Memory B cell (primary cell): Measurements from ENCODE around the gene TPX2.

Experiments
- ATAC-seq: fragments of 150-1000 bp; cut with Tn5 transposase; 2 replicates; pipeline ENCODE4 v1.10.0; 2021; ENCODE audit warnings: low read depth, mild to moderate bottlenecking, moderate library complexity
- DNase-seq, 2 donors: peaks; one replicate each; pipeline ENCODE4 v3.0.0; 2022; ENCODE audit warnings: low spot score in 2 of 2
- H3K27ac Mint-ChIP-seq: one replicate; pipeline ENCODE4 v1.8.0; 2022; ENCODE audit warnings: mild to moderate bottlenecking, moderate library complexity, mixed read lengths
- H3K27me3 Mint-ChIP-seq: one replicate; pipeline ENCODE4 v1.8.0; 2022; ENCODE audit warnings: mixed read lengths
- H3K36me3 Mint-ChIP-seq: one replicate; pipeline ENCODE4 v1.8.0; 2022; ENCODE audit warnings: mild to moderate bottlenecking, mixed read lengths
- H3K4me1 Mint-ChIP-seq: one replicate; pipeline ENCODE4 v1.8.0; 2022; ENCODE audit warnings: mixed read lengths
- H3K4me3 Mint-ChIP-seq: one replicate; pipeline ENCODE4 v1.8.0; 2022; ENCODE audit warnings: mild to moderate bottlenecking, moderate library complexity, mixed read lengths
- H3K9me3 Mint-ChIP-seq: one replicate; pipeline ENCODE4 v1.8.0; 2022; ENCODE audit warnings: mixed read lengths

The TPX2 gene

DNA sequence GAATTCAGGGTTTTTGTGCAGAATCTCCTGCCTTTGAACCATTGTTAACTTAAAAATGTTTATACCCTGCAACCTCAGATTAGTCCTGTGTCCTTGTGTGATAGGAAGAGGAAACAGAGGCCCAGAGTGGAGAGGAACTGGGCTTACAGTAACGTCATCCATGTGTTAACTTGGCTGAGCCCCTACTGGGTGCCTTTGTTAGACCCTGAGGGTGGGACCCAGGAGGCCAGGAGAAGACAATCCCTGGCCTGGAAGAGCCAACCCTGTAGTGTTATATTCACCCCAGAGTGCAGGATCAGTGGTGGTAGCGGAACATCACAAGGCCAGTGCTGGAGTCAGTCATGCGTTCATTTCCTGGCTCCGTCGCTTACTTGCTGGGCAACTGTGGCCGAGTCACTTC lies 90.6 kb downstream of the TPX2 start:
- DNase-seq: no peak
- ATAC-seq: no peak
- Mint-ChIP-seq H3K27ac (no peak overlapping the region), H3K4me3 (no peak overlapping the region), H3K36me3 (no peaks in the 10 kb centered on the region), H3K27me3 (no peaks in the 10 kb centered on the region), H3K4me1 (no peaks in the 10 kb centered on the region), H3K9me3 (no peaks in the 10 kb centered on the region)

GRCh38 chr20:31830406-31830981 lies 91.4 kb downstream of the TPX2 start:
- no peaks in the 10 kb centered on the region for H3K36me3 Mint-ChIP-seq

GRCh38 chr20:31831211-31831610 lies 92.1 kb downstream of the TPX2 start:
- no peak overlapping the region for H3K4me3 Mint-ChIP-seq
- no peaks in the 10 kb centered on the region for H3K9me3 Mint-ChIP-seq
- no peaks in the 10 kb centered on the region for H3K36me3 Mint-ChIP-seq

More at GRCh38 chr20:31830406-31830981, 91.4 kb downstream of the TPX2 start:
- ATAC-seq: no peak
- no peaks in the 10 kb centered on the region for H3K9me3 Mint-ChIP-seq
- H3K27me3 Mint-ChIP-seq: no peaks in the 10 kb centered on the region
- no peak overlapping the region for H3K4me3 Mint-ChIP-seq
- H3K4me1 Mint-ChIP-seq: no peaks in the 10 kb centered on the region
- DNase-seq: no peak
- H3K27ac Mint-ChIP-seq: no peak overlapping the region

GRCh38 chr20:31831771-31832306 lies 92.7 kb downstream of the TPX2 start:
- Mint-ChIP-seq H3K36me3 (no peaks in the 10 kb centered on the region), H3K27ac (no peak overlapping the region), H3K9me3 (no peaks in the 10 kb centered on the region), H3K27me3 (no peaks in the 10 kb centered on the region), H3K4me1 (peaks cover 7% of the 10 kb centered on the region), H3K4me3 (no peak overlapping the region)
- DNase-seq: no peak
- ATAC-seq: no peak

More at GRCh38 chr20:31831211-31831610, 92.1 kb downstream of the TPX2 start:
- no peak for ATAC-seq
- no peak overlapping the region for H3K27ac Mint-ChIP-seq
- H3K27me3 Mint-ChIP-seq: no peaks in the 10 kb centered on the region
- DNase-seq: no peak
- H3K4me1 Mint-ChIP-seq: peaks cover 5% of the 10 kb centered on the region

- DNase-seq (peak; percentile 50 to 66), ATAC-seq (peak; percentile 44)
- Mint-ChIP-seq H3K36me3 (no peaks in the 10 kb centered on the region), H3K9me3 (no peaks in the 10 kb centered on the region), H3K4me3 (no peak overlapping the region), H3K27ac (no peak overlapping the region), H3K27me3 (no peaks in the 10 kb centered on the region), H3K4me1 (peaks cover 7% of the 10 kb centered on the region)
These were observed 94.2 kb downstream of the TPX2 start for GRCh38 chr20:31833130-31833930.

GRCh38 chr20:31833931-31834521 lies 94.9 kb downstream of the TPX2 start:
- H3K9me3 Mint-ChIP-seq: no peaks in the 10 kb centered on the region
- no peaks in the 10 kb centered on the region for H3K36me3 Mint-ChIP-seq
- H3K27me3 Mint-ChIP-seq: no peaks in the 10 kb centered on the region
- peaks cover 7% of the 10 kb centered on the region for H3K4me1 Mint-ChIP-seq
- H3K27ac Mint-ChIP-seq: no peak overlapping the region
- no peak overlapping the region for H3K4me3 Mint-ChIP-seq
- ATAC-seq (no peak), DNase-seq (no peak)

- no peaks in the 10 kb centered on the region for H3K9me3 Mint-ChIP-seq
- H3K4me1 Mint-ChIP-seq: peaks cover 7% of the 10 kb centered on the region
- DNase-seq (no peak), ATAC-seq (no peak)
- no peak overlapping the region for H3K4me3 Mint-ChIP-seq
- H3K27me3 Mint-ChIP-seq: no peaks in the 10 kb centered on the region
- no peak overlapping the region for H3K27ac Mint-ChIP-seq
- H3K36me3 Mint-ChIP-seq: no peaks in the 10 kb centered on the region
These were observed 96.5 kb downstream of the TPX2 start for GRCh38 chr20:31835554-31835953.

DNA sequence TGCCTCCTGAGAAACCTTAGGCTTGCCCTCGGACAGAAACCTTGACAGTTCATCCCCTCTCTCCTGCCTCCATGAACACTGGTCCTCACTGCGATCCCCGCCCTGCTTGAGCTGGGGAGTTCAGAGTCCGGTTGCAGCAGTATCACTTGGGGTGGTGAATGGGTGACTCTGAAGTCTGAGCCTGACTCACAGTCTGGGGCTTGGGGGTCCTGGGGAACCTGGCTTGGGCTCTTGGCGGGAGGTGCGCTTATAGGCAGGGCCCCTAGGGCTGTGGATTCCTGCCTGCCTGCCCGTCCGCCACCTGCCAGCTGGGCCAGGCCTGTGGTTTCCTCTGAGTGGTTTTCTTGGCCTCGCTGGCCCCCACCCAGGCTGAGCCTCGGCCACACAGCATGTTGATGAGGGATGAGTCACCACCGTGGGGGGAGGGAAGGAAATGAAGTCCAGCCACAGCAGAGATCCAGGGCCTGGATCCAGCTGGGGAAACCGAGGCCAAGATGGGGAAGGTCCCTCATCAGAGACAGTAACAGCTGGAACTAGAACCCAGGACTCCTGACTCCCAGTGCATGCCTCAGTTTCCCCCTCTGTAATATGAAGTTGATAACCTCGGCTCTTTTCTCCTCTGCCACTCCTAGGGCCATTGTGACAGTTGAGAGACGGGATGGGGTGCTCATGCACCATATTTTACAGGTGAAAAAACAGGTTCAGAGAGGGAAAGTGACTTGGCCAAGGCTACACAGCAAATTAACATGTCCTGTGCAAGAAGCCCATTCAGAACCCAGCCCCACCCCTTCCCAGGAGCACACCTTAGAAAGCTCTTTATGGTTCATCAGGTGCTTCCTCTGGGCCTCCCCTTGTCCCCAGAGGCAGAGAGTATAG lies 97.1 kb downstream of the TPX2 start:
- no peaks in the 10 kb centered on the region for H3K36me3 Mint-ChIP-seq
- H3K4me3 Mint-ChIP-seq: no peak overlapping the region
- no peaks in the 10 kb centered on the region for H3K9me3 Mint-ChIP-seq
- H3K27me3 Mint-ChIP-seq: no peaks in the 10 kb centered on the region
- peak; percentile 43 for ATAC-seq
- no peak for DNase-seq
- no peak overlapping the region for H3K27ac Mint-ChIP-seq
- H3K4me1 Mint-ChIP-seq: peaks cover 7% of the 10 kb centered on the region

- Mint-ChIP-seq H3K27me3 (no peaks in the 10 kb centered on the region), H3K4me1 (peaks cover 7% of the 10 kb centered on the region), H3K27ac (no peak overlapping the region), H3K9me3 (no peaks in the 10 kb centered on the region), H3K4me3 (no peak overlapping the region), H3K36me3 (no peaks in the 10 kb centered on the region)
- ATAC-seq (no peak), DNase-seq (no peak)
These were observed 97.9 kb downstream of the TPX2 start for GRCh38 chr20:31836853-31837608.

DNA sequence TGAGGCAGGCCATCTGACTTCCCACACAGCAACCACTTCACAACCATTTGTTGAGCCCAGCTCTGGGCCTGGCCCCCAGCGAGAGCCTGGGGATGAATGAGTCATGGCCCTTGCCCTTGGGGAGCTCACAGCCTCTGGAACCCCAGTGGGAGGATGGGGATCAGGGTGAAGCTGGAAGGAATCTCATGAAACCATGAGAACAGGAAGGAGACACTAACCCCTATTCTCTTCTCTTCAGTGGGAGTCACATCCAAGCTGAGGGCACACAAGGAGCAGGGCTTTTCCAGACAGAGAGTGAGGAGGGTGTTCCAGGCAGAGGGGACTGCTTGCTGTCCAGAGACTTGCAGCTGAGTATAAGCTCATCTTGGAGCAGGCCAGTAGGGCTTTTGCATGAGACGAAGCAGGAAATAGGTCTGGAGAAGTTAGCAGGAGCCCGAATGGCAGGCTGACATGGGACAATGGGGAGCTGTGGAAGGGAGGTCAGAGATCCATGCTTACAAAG lies 98.9 kb downstream of the TPX2 start:
- Mint-ChIP-seq H3K4me1 (peaks cover 10% of the 10 kb centered on the region), H3K27ac (no peak overlapping the region), H3K36me3 (no peaks in the 10 kb centered on the region), H3K9me3 (no peaks in the 10 kb centered on the region), H3K27me3 (no peaks in the 10 kb centered on the region), H3K4me3 (no peak overlapping the region)
- ATAC-seq: no peak
- DNase-seq: no peak

GRCh38 chr20:31838646-31839292 lies 99.7 kb downstream of the TPX2 start:
- no peak overlapping the region for H3K4me3 Mint-ChIP-seq
- no peak overlapping the region for H3K27ac Mint-ChIP-seq
- no peaks in the 10 kb centered on the region for H3K27me3 Mint-ChIP-seq
- H3K9me3 Mint-ChIP-seq: no peaks in the 10 kb centered on the region
- peaks cover 10% of the 10 kb centered on the region for H3K4me1 Mint-ChIP-seq
- no peaks in the 10 kb centered on the region for H3K36me3 Mint-ChIP-seq
- ATAC-seq: no peak
- no peak for DNase-seq

- H3K4me1 Mint-ChIP-seq: peaks cover 10% of the 10 kb centered on the region
- ATAC-seq: no peak
- H3K36me3 Mint-ChIP-seq: no peaks in the 10 kb centered on the region
- H3K9me3 Mint-ChIP-seq: no peaks in the 10 kb centered on the region
- no peak for DNase-seq
- no peak overlapping the region for H3K27ac Mint-ChIP-seq
- no peak overlapping the region for H3K4me3 Mint-ChIP-seq
- no peaks in the 10 kb centered on the region for H3K27me3 Mint-ChIP-seq
These were observed 100.8 kb downstream of the TPX2 start for GRCh38 chr20:31839782-31840487.
